Motor neuron (in vitro differentiated cells): ENCODE measurements around the gene NME1. TPM values are rescaled to one million over a fixed set of nuclear protein-coding genes. Genes with fewer than 3 reads are reported as not detected.
A peak's percentile ranks its signal among the peaks of the same experiment; 100 is the strongest.
"Not testable (repeated sequence)": the region's sequence is repeated elsewhere in the genome, so short reads cannot be mapped to it uniquely, and the experiment has no call there.

Experiments
- ATAC-seq, 8 experiments: fragments of 200-7000 bp; cut with Tn5 transposase; replicated peaks in 6 of 8; 2 replicates each; pipeline ENCODE4 v1.8.0; 2021; ENCODE audit warnings: mild to moderate bottlenecking in 8 of 8, moderate library complexity in 8 of 8
- H3K27ac ChIP-seq, 2 donors: fragments of 250-450 bp; sonication (Bioruptor Pico); 2 replicates each; pipeline ENCODE4 v1.9.0; 2021; ENCODE audit warnings: antibody characterized with exemption in 2 of 2, mild to moderate bottlenecking in 2 of 2, moderate library complexity in 1 of 2
- H3K4me1 ChIP-seq, 2 donors: fragments of 250-450 bp; sonication (Bioruptor Pico); replicated peaks in 1 of 2; 2 replicates each; pipeline ENCODE4 v1.6.1; 2021; ENCODE audit warnings: antibody characterized with exemption in 2 of 2, mild to moderate bottlenecking in 2 of 2, moderate library complexity in 1 of 2
- H3K4me3 ChIP-seq, 5 donors: fragments of 250-450 bp; sonication (Bioruptor Pico); 2 replicates each; pipeline ENCODE4 v1.9.0; 2021; ENCODE audit warnings: antibody characterized with exemption in 5 of 5, mild to moderate bottlenecking in 5 of 5, moderate library complexity in 4 of 5
- WGBS, 10 experiments: fragments of 450-650 bp; shearing (Covaris generic); methylation state at CpG; one replicate each; pipeline ENCODE4 v1.0.0; 2022; 5-methylcytosine and 5-hydroxymethylcytosine counted together
- in situ Hi-C, 9 experiments: fragments of 400-800 bp; cut with MboI; loops; one replicate each; pipeline ENCODE4 v1.15.0; 2021; ENCODE audit warnings: low sequenced_read_pairs in 9 of 9, low pct_unique_long_range_greater_than_20kb in 2 of 9; ENCODE audit not compliant: unreplicated experiment in 9 of 9
- total RNA-seq, 8 experiments: library from RNA; unstranded; fragments of 300-600 nt; gene quantifications; 2 replicates each; pipeline versions ENCODE4 v1.2.3 to v1.2.4, GENCODE V29; 2022

Gene NME1
- 100 to 1,000 TPM; 140 to 332 (median 213) TPM for total RNA-seq

- in situ Hi-C loops: loop anchor here in 2 of 9 experiments (10.0 kb wide), 1 partner anchor 149 kb away; no protein-coding TSS in a partner anchor
- Histone ChIP-seq H3K4me1 (peaks cover 8 to 14% of the 10 kb centered on the region in 2 donors), H3K4me3 (peak within 1 kb of the TSS; percentile 50 to 72 (median 58)), H3K27ac (peak within 1 kb of the TSS; percentile 77 to 84)
- peak; percentile 83 to 97 (median 92) for ATAC-seq
- WGBS, 10 experiments: 0 to 4% (median 1%) methylated on average over 2 to 43 of the region's 60 CpGs; no CpG with 5 or more reads in 1 of the 10 experiments
Observed at GRCh38 chr17:51153210-51154072, at the start of gene NME1. TSS of gene NME1 (plus strand) at chr17:51153559. CDS start at chr17:51155655, 2,096 bp downstream.

- 100% methylated on average over 1 of the region's 1 CpG; no CpG with 5 or more reads in 4 of the 10 experiments for WGBS, 10 experiments
Observed at GRCh38 chr17:51107778-51108177, 45.6 kb upstream of the NME1 start.

GRCh38 chr17:51112303-51113222 is 40.8 kb upstream of the NME1 start:
- in situ Hi-C loops, H3K4me3 ChIP-seq, H3K27ac ChIP-seq, H3K4me1 ChIP-seq: not testable (repeated sequence)
- peak in 2 of 8 experiments; percentile 5 to 8 for ATAC-seq
- 78 to 98% (median 90%) methylated on average over 6 to 13 of the region's 16 CpGs; no CpG with 5 or more reads in 1 of the 10 experiments for WGBS, 10 experiments

More at GRCh38 chr17:51107778-51108177, 45.6 kb upstream of the NME1 start:
- in situ Hi-C loops: no loop called here
- Histone ChIP-seq H3K27ac (no peak overlapping the region), H3K4me3 (no peak overlapping the region), H3K4me1 (no peaks in the 10 kb centered on the region)
- no peak for ATAC-seq

- in situ Hi-C loops: no loop called here
- WGBS, 10 experiments: 53 to 100% (median 100%) methylated on average over 1 to 4 of the region's 4 CpGs; no CpG with 5 or more reads in 1 of the 10 experiments
- H3K4me1 ChIP-seq: peaks cover 6 to 9% of the 10 kb centered on the region in 2 donors
- no peak for ATAC-seq
- H3K27ac ChIP-seq: no peak overlapping the region
- no peak overlapping the region for H3K4me3 ChIP-seq
Observed at GRCh38 chr17:51115179-51115578, 38.2 kb upstream of the NME1 start.

- no peak for ATAC-seq
- WGBS, 10 experiments: 33 to 94% (median 68%) methylated on average over 3 to 12 of the region's 14 CpGs
- in situ Hi-C loops: no loop called here
Observed at GRCh38 chr17:51118330-51119195, 34.8 kb upstream of the NME1 start.

GRCh38 chr17:51119415-51120356 is 33.7 kb upstream of the NME1 start:
- peak; percentile 0 to 10 (median 4) for ATAC-seq
- peak overlapping the region; percentile 78 to 88 for H3K27ac ChIP-seq
- H3K4me1 ChIP-seq: peaks cover 6 to 17% of the 10 kb centered on the region in 2 donors
- in situ Hi-C loops: no loop called here
- H3K4me3 ChIP-seq: peak overlapping the region; percentile 61 to 98 (median 85)
- WGBS, 10 experiments: 0 to 5% (median 1%) methylated on average over 2 to 19 of the region's 49 CpGs

More at GRCh38 chr17:51118330-51119195, 34.8 kb upstream of the NME1 start:
- H3K4me1 ChIP-seq: peaks cover 6 to 17% of the 10 kb centered on the region in 2 donors
- no peak overlapping the region for H3K27ac ChIP-seq
- H3K4me3 ChIP-seq: peak overlapping the region in 3 of 5 donors; percentile 72 to 98 (median 91)

- Histone ChIP-seq H3K27ac (peak overlapping the region; percentile 78 to 88), H3K4me1 (peaks cover 6 to 17% of the 10 kb centered on the region in 2 donors), H3K4me3 (peak overlapping the region; percentile 61 to 98 (median 85))
- ATAC-seq: peak; percentile 4 to 51 (median 46)
- in situ Hi-C loops: no loop called here
- 0 to 3% methylated on average over 8 of the region's 42 CpGs; no CpG with 5 or more reads in 8 of the 10 experiments for WGBS, 10 experiments
Observed at GRCh38 chr17:51120357-51120738, 33.0 kb upstream of the NME1 start.

GRCh38 chr17:51120739-51121619 is 32.4 kb upstream of the NME1 start, which contains the start of gene SPAG9:
TSS of gene SPAG9 (minus strand) at chr17:51120868. CDS start at chr17:51120656, 212 bp downstream.
- in situ Hi-C loops: no loop called here
- Histone ChIP-seq H3K27ac (peak within 1 kb of the TSS; percentile 87 to 88), H3K4me3 (peak within 1 kb of the TSS; percentile 61 to 98 (median 85)), H3K4me1 (peaks cover 6 to 17% of the 10 kb centered on the region in 2 donors)
- WGBS, 10 experiments: 0 to 5% (median 0%) methylated on average over 3 to 10 of the region's 68 CpGs
- ATAC-seq: peak; percentile 66 to 87 (median 84)

GRCh38 chr17:51121620-51122472 is 31.5 kb upstream of the NME1 start:
- WGBS, 10 experiments: 3 to 59% (median 40%) methylated on average over 4 to 22 of the region's 23 CpGs
- H3K27ac ChIP-seq: peak overlapping the region; percentile 87
- peak; percentile 50 to 73 (median 66) for ATAC-seq
- H3K4me3 ChIP-seq: peak overlapping the region; percentile 61 to 98 (median 85)
- in situ Hi-C loops: no loop called here
- peaks cover 6 to 17% of the 10 kb centered on the region in 2 donors for H3K4me1 ChIP-seq
